Neuronal stem cell (in vitro differentiated cells): ENCODE results near the gene LRRC2.
"Not testable (repeated sequence)": the region's sequence is repeated elsewhere in the genome, so short reads cannot be mapped to it uniquely, and the experiment has no call there.

Experiments
- DNase-seq: peaks from one replicate; pipeline ENCODE4 v3.0.0-alpha.2; 2013; ENCODE audit warnings: low spot score
- H2AFZ ChIP-seq: one replicate; pipeline ENCODE4 v1.6.1; 2013; ENCODE audit warnings: mild to moderate bottlenecking, low read length, inconsistent platforms
- H2AK5ac ChIP-seq: 2 replicates; pipeline ENCODE4 v1.6.1; 2013; ENCODE audit warnings: low read depth, mild to moderate bottlenecking, inconsistent platforms, low read length, moderate library complexity, mixed read lengths
- H2BK120ac ChIP-seq: 2 replicates; pipeline ENCODE4 v1.6.1; 2013; ENCODE audit warnings: low read depth, mild to moderate bottlenecking, inconsistent platforms, low read length, moderate library complexity, mixed read lengths
- H2BK12ac ChIP-seq: one replicate; pipeline ENCODE4 v1.6.1; 2013; ENCODE audit warnings: low read length, inconsistent platforms
- H2BK15ac ChIP-seq: 2 replicates; pipeline ENCODE4 v1.6.1; 2013; ENCODE audit warnings: mild to moderate bottlenecking, low read length, inconsistent platforms, mixed read lengths
- H2BK5ac ChIP-seq: one replicate; pipeline ENCODE4 v1.6.1; 2013; ENCODE audit warnings: inconsistent platforms, mild to moderate bottlenecking, low read length, moderate library complexity
- H3K14ac ChIP-seq: one replicate; pipeline ENCODE4 v1.6.1; 2013; ENCODE audit warnings: low read length, inconsistent platforms
- H3K18ac ChIP-seq: 2 replicates; pipeline ENCODE4 v1.6.1; 2013; ENCODE audit warnings: low read length, inconsistent platforms
- H3K23ac ChIP-seq: 2 replicates; pipeline ENCODE4 v1.6.1; 2013; ENCODE audit warnings: low read depth, mild to moderate bottlenecking, mixed read lengths, low read length, inconsistent platforms; ENCODE audit not compliant: poor library complexity
- H3K27ac ChIP-seq: replicated peaks from 3 replicates; pipeline ENCODE4 v1.5.1; 2013; ENCODE audit warnings: low read length, inconsistent platforms
- H3K27me3 ChIP-seq, 3 experiments: 2 replicates each; pipeline ENCODE4 v1.6.1; 2013; ENCODE audit warnings: low read length in 3 of 3, mild to moderate bottlenecking in 2 of 3, inconsistent platforms in 1 of 3, low read depth in 1 of 3, mixed read lengths in 1 of 3, moderate library complexity in 1 of 3; ENCODE audit not compliant: control insufficient read depth in 3 of 3, insufficient read depth in 3 of 3
- H3K36me3 ChIP-seq, 2 donors: replicated peaks in 1 of 2; 2 replicates each; pipeline ENCODE4 v1.6.1; 2013; ENCODE audit warnings: low read length in 2 of 2; ENCODE audit not compliant: control insufficient read depth in 2 of 2, insufficient read depth in 2 of 2
- H3K4ac ChIP-seq: 2 replicates; pipeline ENCODE4 v1.6.1; 2013; ENCODE audit warnings: inconsistent platforms, mild to moderate bottlenecking, low read length, moderate library complexity
- H3K4me1 ChIP-seq, 2 donors: 1 replicate in 1 of 2; 2 replicates in 1 of 2; pipeline ENCODE4 v1.6.1; 2013; ENCODE audit warnings: low read length in 2 of 2, low read depth in 1 of 2; ENCODE audit not compliant: control insufficient read depth in 2 of 2, insufficient read depth in 1 of 2
- H3K4me2 ChIP-seq: one replicate; pipeline ENCODE4 v1.6.1; 2013; ENCODE audit warnings: mild to moderate bottlenecking, low read length, inconsistent platforms; ENCODE audit not compliant: insufficient read depth, poor library complexity, severe bottlenecking
- H3K4me3 ChIP-seq, 2 donors: 2 replicates each; pipeline ENCODE4 v1.5.1; 2013; ENCODE audit warnings: low read length in 2 of 2, mild to moderate bottlenecking in 2 of 2, inconsistent platforms in 1 of 2, moderate library complexity in 1 of 2
- H3K79me1 ChIP-seq: one replicate; pipeline ENCODE4 v1.6.1; 2013; ENCODE audit warnings: low read depth, mild to moderate bottlenecking, inconsistent platforms, low read length, moderate library complexity
- H3K9ac ChIP-seq: one replicate; pipeline ENCODE4 v1.6.1; 2013; ENCODE audit warnings: mild to moderate bottlenecking, low read depth, low read length, inconsistent platforms; ENCODE audit not compliant: poor library complexity
- H3K9me3 ChIP-seq, 2 donors: replicated peaks in 1 of 2; 2 replicates each; pipeline versions ENCODE3 to v1.6.1; 2013; ENCODE audit warnings: low read length in 2 of 2, mild to moderate bottlenecking in 2 of 2, inconsistent platforms in 1 of 2, low read depth in 1 of 2, mixed read lengths in 1 of 2, moderate library complexity in 1 of 2; ENCODE audit not compliant: control insufficient read depth in 2 of 2, insufficient read depth in 1 of 2
- H4K8ac ChIP-seq: one replicate; pipeline ENCODE4 v1.6.1; 2013; ENCODE audit warnings: low read depth, mild to moderate bottlenecking, inconsistent platforms, low read length, moderate library complexity
- H4K91ac ChIP-seq: one replicate; pipeline ENCODE4 v1.6.1; 2013; ENCODE audit warnings: low read length, low read depth, mild to moderate bottlenecking, inconsistent platforms; ENCODE audit not compliant: poor library complexity
- WGBS, 2 donors: extraction: QIAGEN DNeasy Blood & Tissue Kit; methylation state at CpG; one replicate each; pipeline ENCODE4 v1.1.7; 2013; ENCODE audit warnings: missing lambda C conversion rate in 2 of 2, mixed read lengths in 1 of 2; ENCODE audit not compliant: insufficient read length in 2 of 2, insufficient replicate concordance in 1 of 2; ENCODE audit errors: extremely low coverage in 2 of 2; 5-methylcytosine and 5-hydroxymethylcytosine counted together

The LRRC2 gene

GRCh38 chr3:46594723-46595122 is 28.6 kb upstream of the LRRC2 start:
- Histone ChIP-seq H3K27ac (no peak overlapping the region), H4K8ac (no peak overlapping the region), H2BK120ac (no peak overlapping the region), H3K4me1 (peaks cover 0 to 1% of the 10 kb centered on the region in 2 donors), H2BK12ac (no peak overlapping the region), H2BK5ac (no peak overlapping the region), H3K18ac (no peak overlapping the region), H2BK15ac (no peak overlapping the region), H3K27me3 (no peaks in the 10 kb centered on the region), H2AFZ (no peak overlapping the region), H3K4me2 (no peak overlapping the region), H3K9me3 (no peaks in the 10 kb centered on the region), H3K9ac (no peak overlapping the region), H3K14ac (no peak overlapping the region), H3K36me3 (no peaks in the 10 kb centered on the region), H3K4me3 (no peak overlapping the region), H3K79me1 (no peaks in the 10 kb centered on the region), H3K23ac (no peak overlapping the region), H2AK5ac (no peak overlapping the region), H4K91ac (no peak overlapping the region), H3K4ac (no peak overlapping the region)
- DNase-seq: no peak
- no CpG with 5 or more reads among the region's 4 CpGs for WGBS, 2 donors

DNA sequence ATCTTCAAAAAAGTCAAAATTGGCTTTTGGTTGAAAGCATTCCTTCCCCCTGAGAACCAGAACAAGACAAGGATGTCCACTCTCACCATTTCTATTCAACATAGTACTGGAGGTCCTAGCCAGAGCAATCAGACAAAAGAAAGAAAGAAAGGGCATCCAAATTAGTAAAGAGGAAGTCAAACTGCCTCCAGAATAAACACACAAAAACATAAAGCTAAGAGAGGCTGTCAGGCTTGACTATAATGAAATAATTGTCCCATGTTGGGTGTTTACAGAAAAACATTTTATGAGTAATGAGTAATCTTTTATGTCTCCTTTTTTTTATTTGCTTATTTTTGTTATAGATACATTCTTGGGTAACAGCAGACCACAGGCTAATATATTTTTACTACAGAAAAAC is 27.9 kb upstream of the LRRC2 start:
- H2BK12ac ChIP-seq: no peak overlapping the region
- H2BK120ac ChIP-seq: no peak overlapping the region
- H3K4ac ChIP-seq: no peak overlapping the region
- H3K4me1 ChIP-seq: peaks cover 0 to 1% of the 10 kb centered on the region in 2 donors
- H3K4me3 ChIP-seq: no peak overlapping the region
- H2BK15ac ChIP-seq: no peak overlapping the region
- H4K8ac ChIP-seq: no peak overlapping the region
- no peak overlapping the region for H2AK5ac ChIP-seq
- no peaks in the 10 kb centered on the region for H3K27me3 ChIP-seq
- no peaks in the 10 kb centered on the region for H3K79me1 ChIP-seq
- no peaks in the 10 kb centered on the region for H3K36me3 ChIP-seq
- no peak overlapping the region for H4K91ac ChIP-seq
- H2AFZ ChIP-seq: no peak overlapping the region
- no peak overlapping the region for H2BK5ac ChIP-seq
- no peak overlapping the region for H3K18ac ChIP-seq
- no peak overlapping the region for H3K27ac ChIP-seq
- H3K4me2 ChIP-seq: no peak overlapping the region
- no peak overlapping the region for H3K23ac ChIP-seq
- no peak overlapping the region for H3K14ac ChIP-seq
- no peak overlapping the region for H3K9ac ChIP-seq
- no peak for DNase-seq
- H3K9me3 ChIP-seq: no peaks in the 10 kb centered on the region

GRCh38 chr3:46593274-46593862 is 27.3 kb upstream of the LRRC2 start:
- no peaks in the 10 kb centered on the region for H3K9me3 ChIP-seq
- no peak overlapping the region for H3K4ac ChIP-seq
- H3K79me1 ChIP-seq: no peaks in the 10 kb centered on the region
- no peak overlapping the region for H3K4me2 ChIP-seq
- H3K4me3 ChIP-seq: no peak overlapping the region
- H3K14ac ChIP-seq: no peak overlapping the region
- H2AFZ ChIP-seq: no peak overlapping the region
- no peak overlapping the region for H3K27ac ChIP-seq
- no peak overlapping the region for H2BK12ac ChIP-seq
- no CpG with 5 or more reads among the region's 14 CpGs for WGBS, 2 donors
- no peaks in the 10 kb centered on the region for H3K27me3 ChIP-seq
- no peak overlapping the region for H4K91ac ChIP-seq
- H2BK15ac ChIP-seq: no peak overlapping the region
- H3K23ac ChIP-seq: no peak overlapping the region
- no peak overlapping the region for H3K18ac ChIP-seq
- no peaks in the 10 kb centered on the region for H3K36me3 ChIP-seq
- no peak overlapping the region for H3K9ac ChIP-seq
- H2AK5ac ChIP-seq: no peak overlapping the region
- no peak overlapping the region for H2BK120ac ChIP-seq
- no peak overlapping the region for H2BK5ac ChIP-seq
- peaks cover 0 to 1% of the 10 kb centered on the region in 2 donors for H3K4me1 ChIP-seq
- no peak for DNase-seq
- H4K8ac ChIP-seq: no peak overlapping the region

GRCh38 chr3:46587268-46587667 is 21.2 kb upstream of the LRRC2 start:
- H2AFZ ChIP-seq, H3K4me2 ChIP-seq, H3K27me3 ChIP-seq, H3K79me1 ChIP-seq, H2BK12ac ChIP-seq, H2BK5ac ChIP-seq, H3K14ac ChIP-seq, H3K27ac ChIP-seq, H4K8ac ChIP-seq, H2BK15ac ChIP-seq, H3K4ac ChIP-seq, H3K36me3 ChIP-seq, DNase-seq, H3K4me1 ChIP-seq, H2AK5ac ChIP-seq, H3K18ac ChIP-seq, H2BK120ac ChIP-seq, H3K9ac ChIP-seq, H3K23ac ChIP-seq, H3K4me3 ChIP-seq, H4K91ac ChIP-seq, H3K9me3 ChIP-seq: not testable (repeated sequence)
- no CpG with 5 or more reads among the region's 3 CpGs for WGBS, 2 donors
